Spleen (tissue), 11 donors: Measurements from ENCODE around the gene ARHGAP28. TPM values are rescaled to one million over a fixed set of nuclear protein-coding genes. Genes with fewer than 3 reads are reported as not detected.
"Not testable (repeated sequence)": the region's sequence is repeated elsewhere in the genome, so short reads cannot be mapped to it uniquely, and the experiment has no call there.

Experiments used
- DNase-seq: peaks from one replicate; pipeline ENCODE4 v3.0.0-alpha.2; 2020
- H3K27ac ChIP-seq, 8 donors: fragments of 200-600 bp; sonication (generic) in 7 of 8; 1 replicate in 4 of 8; 2 replicates in 4 of 8; pipeline versions ENCODE4 v1.5.0 to v1.8.0; 2016 to 2021; ENCODE audit warnings: inconsistent platforms in 4 of 8, mild to moderate bottlenecking in 4 of 8, moderate library complexity in 1 of 8
- H3K27me3 ChIP-seq, 7 donors: fragments of 200-600 bp; sonication (generic) in 6 of 7; replicated peaks in 1 of 7; 1 replicate in 4 of 7; 2 replicates in 3 of 7; pipeline versions ENCODE4 v1.5.0 to v1.8.0; 2016 to 2021; ENCODE audit warnings: inconsistent platforms in 3 of 7, mild to moderate bottlenecking in 1 of 7
- H3K36me3 ChIP-seq, 6 donors: fragments of 200-600 bp; sonication (generic) in 5 of 6; 1 replicate in 4 of 6; 2 replicates in 2 of 6; pipeline versions ENCODE4 v1.5.0 to v1.8.0; 2016 to 2021; ENCODE audit warnings: inconsistent platforms in 2 of 6
- H3K4me1 ChIP-seq, 6 donors: fragments of 200-600 bp; sonication (generic) in 5 of 6; 1 replicate in 3 of 6; 2 replicates in 3 of 6; pipeline versions ENCODE4 v1.5.0 to v1.8.0; 2016 to 2021; ENCODE audit warnings: inconsistent platforms in 3 of 6
- H3K4me3 ChIP-seq, 8 donors: fragments of 200-600 bp; sonication (generic) in 7 of 8; 1 replicate in 4 of 8; 2 replicates in 4 of 8; pipeline versions ENCODE4 v1.5.0 to v1.8.0; 2016 to 2021; ENCODE audit warnings: inconsistent platforms in 4 of 8, mild to moderate bottlenecking in 4 of 8, moderate library complexity in 2 of 8
- H3K9me3 ChIP-seq, 8 donors: fragments of 200-600 bp; sonication (generic) in 7 of 8; 1 replicate in 4 of 8; 2 replicates in 4 of 8; pipeline versions ENCODE4 v1.5.0 to v1.8.0; 2016 to 2021; ENCODE audit warnings: inconsistent platforms in 4 of 8
- POLR2A ChIP-seq, 3 donors: fragments of 450-650 bp; IDR thresholded peaks; one replicate each; pipeline ENCODE4 v1.5.1; 2017; ENCODE audit warnings: antibody characterized with exemption in 3 of 3, mild to moderate bottlenecking in 1 of 3
- POLR2AphosphoS5 ChIP-seq, 3 donors: sonication (generic); formaldehyde crosslinking; IDR thresholded peaks; one replicate each; pipeline ENCODE4 v1.5.1; 2017; ENCODE audit warnings: antibody characterized with exemption in 3 of 3
- whole genome bisulfite sequencing, 5 donors: extraction: QIAGEN DNeasy Blood & Tissue Kit in 3 of 5; methylation state at CpG; one replicate each; pipeline versions ENCODE4 v1.1.5 to v1.1.7; 2013 to 2018; 5-methylcytosine and 5-hydroxymethylcytosine counted together
- intact Hi-C: fragments of 100-400 bp; cut with DNase I; formaldehyde crosslinking; loops from one replicate; pipeline ENCODE4 v1.15.0; 2023; ENCODE audit warnings: low total_unique reads
- polyA plus RNA-seq, 3 donors: library from polyadenylated mRNA; stranded (reverse); fragments of 200-250 nt; gene quantifications; one replicate each; pipeline ENCODE4 v1.2.1, GENCODE V29; 2013
- total RNA-seq, 7 donors: library from RNA; depleted of rRNA in 3 of 7; stranded (reverse); fragments of >200 nt in 3 of 7; fragmentation: NEBNext Ultra II Directional in 4 of 7; extraction: Animal tissue kit (Norgen Biotek cat#: 25700) in 4 of 7; gene quantifications; one replicate each; pipeline versions ENCODE4 v1.1.0 to v1.2.1, GENCODE V29; 2016 to 2021
- TF ChIP-seq, protein P1 (sequence below), 11 experiments: fragments of 200-600 bp in 7 of 11; fragments of 450-650 bp in 4 of 11; sonication (generic) in 4 of 11; IDR thresholded peaks in 8 of 11; conservative IDR thresholded peaks in 3 of 11; 1 replicate in 7 of 11; 2 replicates in 4 of 11; pipeline versions ENCODE4 v1.4.0 to v1.8.0; 2016 to 2021; ENCODE audit warnings: antibody characterized with exemption in 11 of 11, inconsistent platforms in 4 of 11, mild to moderate bottlenecking in 1 of 11
- donor health status: healthy with polysubstance abuse.
- donor health status: DM: no; HTN: no; CAD: no; lungs with moderate emphysema.
- donor health status: DM: no; HTN: no; CAD: no.
- donor health status: Bipolar disorder and iron deficiency.
- donor health status: healthy.
- donor health status: DM: no; HTN: no; CAD: no.
- donor health status: DM: yes; HTN: yes; CAD: no.

ARHGAP28 gene
- total and polyA plus RNA-seq, 10 donors, result 1.9 to 78.3 (median 30.3) TPM

DNA sequence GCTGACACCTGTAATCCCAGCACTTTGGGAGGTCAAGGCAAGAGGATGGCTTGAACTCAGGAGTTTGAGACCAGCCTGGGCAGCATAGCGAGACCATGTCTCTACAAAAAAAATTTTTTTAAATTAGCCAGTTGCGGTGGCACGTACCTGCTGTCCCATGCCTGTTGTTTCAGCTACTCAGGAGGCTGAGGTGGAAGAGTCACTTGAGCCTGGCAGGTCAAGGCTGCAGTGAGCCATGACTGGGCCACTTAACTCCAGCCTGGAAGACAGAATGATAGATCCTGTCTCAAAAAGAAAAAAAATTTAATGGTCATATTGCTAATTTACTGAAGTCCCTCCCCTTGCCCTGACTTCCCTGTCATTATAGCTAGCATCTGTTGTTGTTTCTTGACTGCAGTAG, 112.6 kb downstream of the ARHGAP28 start:
- intact Hi-C loops, result no loop called here
- H3K4me1 ChIP-seq, result no peaks in the 10 kb centered on the region
- no peaks in the 10 kb centered on the region for H3K27me3 ChIP-seq
- no peaks in the 10 kb centered on the region for H3K36me3 ChIP-seq
- DNase-seq, result no peak
- peaks cover 0 to 3% (median 0%) of the 10 kb centered on the region in 8 donors for H3K9me3 ChIP-seq
- no peak for TF ChIP-seq POLR2AphosphoS5 (IDR thresholded peaks at IDR 0.05)
- TF ChIP-seq, protein P1, sequence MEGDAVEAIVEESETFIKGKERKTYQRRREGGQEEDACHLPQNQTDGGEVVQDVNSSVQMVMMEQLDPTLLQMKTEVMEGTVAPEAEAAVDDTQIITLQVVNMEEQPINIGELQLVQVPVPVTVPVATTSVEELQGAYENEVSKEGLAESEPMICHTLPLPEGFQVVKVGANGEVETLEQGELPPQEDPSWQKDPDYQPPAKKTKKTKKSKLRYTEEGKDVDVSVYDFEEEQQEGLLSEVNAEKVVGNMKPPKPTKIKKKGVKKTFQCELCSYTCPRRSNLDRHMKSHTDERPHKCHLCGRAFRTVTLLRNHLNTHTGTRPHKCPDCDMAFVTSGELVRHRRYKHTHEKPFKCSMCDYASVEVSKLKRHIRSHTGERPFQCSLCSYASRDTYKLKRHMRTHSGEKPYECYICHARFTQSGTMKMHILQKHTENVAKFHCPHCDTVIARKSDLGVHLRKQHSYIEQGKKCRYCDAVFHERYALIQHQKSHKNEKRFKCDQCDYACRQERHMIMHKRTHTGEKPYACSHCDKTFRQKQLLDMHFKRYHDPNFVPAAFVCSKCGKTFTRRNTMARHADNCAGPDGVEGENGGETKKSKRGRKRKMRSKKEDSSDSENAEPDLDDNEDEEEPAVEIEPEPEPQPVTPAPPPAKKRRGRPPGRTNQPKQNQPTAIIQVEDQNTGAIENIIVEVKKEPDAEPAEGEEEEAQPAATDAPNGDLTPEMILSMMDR (IDR thresholded peaks at IDR 0.05 in 8 of 11, conservative IDR thresholded peaks at IDR 0.05 in 3 of 11), result no peak
- H3K4me3 ChIP-seq, result no peak overlapping the region
- no peak overlapping the region for H3K27ac ChIP-seq
- 63 to 87% (median 77%) methylated on average over 3 of the region's 3 CpGs for WGBS, 5 donors

- intact Hi-C loops, result no loop called here
- TF ChIP-seq POLR2AphosphoS5 (IDR thresholded peaks at IDR 0.05), result no peak
- Histone ChIP-seq H3K4me3 (no peak overlapping the region), H3K4me1 (no peaks in the 10 kb centered on the region), H3K27me3 (no peaks in the 10 kb centered on the region), H3K27ac (no peak overlapping the region), H3K9me3 (peaks cover 0 to 3% (median 0%) of the 10 kb centered on the region in 8 donors), H3K36me3 (no peaks in the 10 kb centered on the region)
- WGBS, 5 donors, result 59 to 65% (median 63%) methylated on average over 2 of the region's 2 CpGs
- DNase-seq, result no peak
Measured at GRCh38 chr18:6843308-6843707, 113.8 kb downstream of the ARHGAP28 start.

GRCh38 chr18:6845521-6845920, 116.0 kb downstream of the ARHGAP28 start:
- intact Hi-C loops, H3K36me3 ChIP-seq, H3K9me3 ChIP-seq, H3K4me3 ChIP-seq, H3K27me3 ChIP-seq, H3K27ac ChIP-seq, DNase-seq, H3K4me1 ChIP-seq: not testable (repeated sequence)
- 90 to 93% (median 91%) methylated on average over 1 of the region's 1 CpG for WGBS, 5 donors

DNA sequence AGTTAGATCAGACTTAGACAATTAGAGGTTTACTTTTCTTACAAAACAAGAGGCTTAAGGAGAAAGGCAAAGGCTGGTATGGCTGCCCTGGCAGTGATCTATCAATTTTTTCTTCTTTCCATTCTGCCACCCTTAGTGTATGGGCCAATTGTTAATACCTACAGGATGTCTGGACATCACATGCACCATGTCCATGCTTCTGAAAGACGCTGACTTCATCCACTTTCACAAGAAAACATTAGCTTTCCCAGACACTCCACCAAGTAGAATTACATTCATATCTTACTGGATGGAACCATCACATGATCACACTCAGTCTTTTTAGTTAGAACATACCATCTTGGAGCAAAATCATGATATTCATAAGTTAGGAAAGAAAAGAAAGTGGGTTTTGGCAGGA, 120.9 kb downstream of the ARHGAP28 start:
- intact Hi-C loops, result no loop called here
- Histone ChIP-seq H3K4me3 (no peak overlapping the region), H3K9me3 (peaks cover 0 to 35% (median 13%) of the 10 kb centered on the region in 8 donors), H3K27ac (no peak overlapping the region), H3K27me3 (no peaks in the 10 kb centered on the region), H3K36me3 (peaks cover 0 to 30% (median 4%) of the 10 kb centered on the region in 6 donors), H3K4me1 (no peaks in the 10 kb centered on the region)
- DNase-seq, result no peak
- TF ChIP-seq POLR2AphosphoS5 (IDR thresholded peaks at IDR 0.05) (no peak), POLR2A (IDR thresholded peaks at IDR 0.05) (no peak)
- TF ChIP-seq, protein P1 (IDR thresholded peaks at IDR 0.05 in 8 of 11, conservative IDR thresholded peaks at IDR 0.05 in 3 of 11), result no peak
- 73 to 89% (median 87%) methylated on average over 1 of the region's 1 CpG for WGBS, 5 donors

GRCh38 chr18:6851480-6851879, 122.0 kb downstream of the ARHGAP28 start:
- no peak overlapping the region for H3K4me3 ChIP-seq
- no peaks in the 10 kb centered on the region for H3K4me1 ChIP-seq
- WGBS, 5 donors, result 91 to 100% (median 95%) methylated on average over 2 of the region's 2 CpGs
- no peaks in the 10 kb centered on the region for H3K27me3 ChIP-seq
- no peak overlapping the region for H3K27ac ChIP-seq
- intact Hi-C loops, result no loop called here
- peaks cover 0 to 35% (median 13%) of the 10 kb centered on the region in 8 donors for H3K9me3 ChIP-seq
- no peak for TF ChIP-seq POLR2A (IDR thresholded peaks at IDR 0.05)
- no peak for TF ChIP-seq POLR2AphosphoS5 (IDR thresholded peaks at IDR 0.05)
- TF ChIP-seq, protein P1 (IDR thresholded peaks at IDR 0.05 in 8 of 11, conservative IDR thresholded peaks at IDR 0.05 in 3 of 11), result no peak
- H3K36me3 ChIP-seq, result peaks cover 0 to 30% (median 4%) of the 10 kb centered on the region in 6 donors
- DNase-seq, result no peak
